ENCODE measurements around the gene DZIP3. TPM values are rescaled to one million over a fixed set of nuclear protein-coding genes. Genes with fewer than 3 reads are reported as not detected.
A peak's percentile ranks its signal among the peaks of the same experiment; 100 is the strongest.

DZIP3 gene
- total RNA-seq, result 16.6 TPM
- polyA plus RNA-seq (ENCODE audit: insufficient read depth in 1 of 8, insufficient read length in 8 of 8, low replicate concordance in 1 of 8), result 10 to 100 TPM; 12.6 to 21.8 (median 17.5) TPM
- long read RNA-seq, donor 1, result 0 reads
- long read RNA-seq, donor 2, result 0 reads
- long read RNA-seq, donor 3, partial matches to known transcripts, result 0 of 1 reads
- long read RNA-seq, donor 3, other reads (novel, unspliced or antisense), result 0 of 1 reads
- long read RNA-seq, donor 4, result 0 reads
- long read RNA-seq, donor 5, result 0 reads
- long read RNA-seq, donor 6, result 0 reads
- long read RNA-seq, donor 7, result 0 reads
- long read RNA-seq, donor 8, result 0 reads
- long read RNA-seq, donor 9, result 0 reads
- long read RNA-seq, donor 10, full-length matches to known transcripts, result 1 of 1 reads
- long read RNA-seq, donor 10, partial matches to known transcripts, result 0 of 1 reads
- long read RNA-seq, donor 10, other reads (novel, unspliced or antisense), result 0 of 1 reads
- long read RNA-seq, donor 11, partial matches to known transcripts, result 6 of 6 reads
- long read RNA-seq, donor 11, other reads (novel, unspliced or antisense), result 0 of 6 reads

- under 1% methylated on average over 43 of the region's 59 CpGs for WGBS (ENCODE audit: insufficient coverage)
- H3K27me3 ChIP-seq (ENCODE audit: control insufficient read depth, insufficient read depth, low read length), result no peaks in the 10 kb centered on the region
- peak within 1 kb of the TSS; percentile 99 for H3K27ac ChIP-seq (ENCODE audit: low read length)
- H3K36me3 ChIP-seq (ENCODE audit: control insufficient read depth, insufficient read depth, low read length), result no peaks in the 10 kb centered on the region
- peaks cover 6% of the 10 kb centered on the region for H3K4me1 ChIP-seq (ENCODE audit: control insufficient read depth, insufficient read depth, low read length)
- H3K9me3 ChIP-seq (replicated peaks; ENCODE audit: control insufficient read depth, low read depth, low read length), result no peaks in the 10 kb centered on the region
- peak within 1 kb of the TSS; percentile 88 for H3K4me3 ChIP-seq (ENCODE audit: low read length)
- peak; percentile 98 for DNase-seq
These were observed at the start of gene DZIP3, which contains the start of gene CIP2A for GRCh38 chr3:108589081-108589997. Gene DZIP3 (plus strand): TSS chr3:108589722. CDS start chr3:108605407, 15,685 bp downstream. Gene CIP2A (minus strand): TSS chr3:108589438. CDS start chr3:108589375, 63 bp downstream.

DNA sequence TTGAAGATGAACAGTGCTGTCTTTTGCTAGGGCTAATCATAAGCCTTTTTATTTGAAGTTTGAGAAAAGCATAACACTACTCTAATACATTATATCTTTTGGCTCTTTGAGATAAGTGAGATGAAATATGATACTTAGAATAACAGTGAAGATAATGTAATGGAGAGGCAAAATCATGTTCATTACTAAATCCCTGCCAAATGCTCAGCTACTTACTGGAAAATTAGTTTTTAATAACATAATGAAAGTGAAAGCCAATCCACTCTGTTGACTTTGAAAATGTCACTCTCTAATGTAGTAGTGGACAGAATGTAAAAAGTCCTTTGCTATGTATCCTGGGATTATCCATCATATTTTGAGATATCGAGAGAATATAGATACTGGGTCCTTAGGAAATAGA lies 43.3 kb upstream of the DZIP3 start:
- no peak for DNase-seq
- Histone ChIP-seq H3K27me3 (ENCODE audit: control insufficient read depth, insufficient read depth, low read length) (no peaks in the 10 kb centered on the region), H3K36me3 (ENCODE audit: control insufficient read depth, insufficient read depth, low read length) (peaks cover 6% of the 10 kb centered on the region), H3K4me3 (ENCODE audit: low read length) (no peak overlapping the region), H3K4me1 (ENCODE audit: control insufficient read depth, insufficient read depth, low read length) (no peaks in the 10 kb centered on the region), H3K9me3 (replicated peaks; ENCODE audit: control insufficient read depth, low read depth, low read length) (no peaks in the 10 kb centered on the region), H3K27ac (ENCODE audit: low read length) (no peak overlapping the region)
- 100% methylated on average over 1 of the region's 1 CpG for WGBS (ENCODE audit: insufficient coverage)

DNA sequence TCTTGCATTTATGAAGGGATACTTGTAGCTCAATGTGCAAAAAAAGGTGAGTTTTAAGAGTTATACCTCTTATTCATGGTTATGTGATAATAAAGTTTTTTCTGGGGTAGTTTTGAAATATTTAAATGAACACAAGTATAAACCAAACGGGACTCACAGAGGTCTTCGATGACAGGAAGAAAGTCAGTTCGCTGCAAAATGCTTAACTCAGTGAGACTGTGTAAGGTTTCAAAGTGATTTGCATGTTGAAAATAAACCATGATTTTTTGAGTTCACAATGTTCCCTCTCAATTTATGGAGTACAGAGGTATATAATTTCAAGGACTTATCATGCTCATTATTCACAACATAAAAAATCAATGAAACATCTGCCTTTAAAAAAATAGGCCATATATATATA lies 42.8 kb upstream of the DZIP3 start:
- H3K27ac ChIP-seq (ENCODE audit: low read length), result no peak overlapping the region

GRCh38 chr3:108548304-108548703 lies 41.2 kb upstream of the DZIP3 start:
- H3K36me3 ChIP-seq (ENCODE audit: control insufficient read depth, insufficient read depth, low read length), result peaks cover 6% of the 10 kb centered on the region
- no CpG with 5 or more reads among the region's 1 CpG for WGBS (ENCODE audit: insufficient coverage)
- no peak overlapping the region for H3K27ac ChIP-seq (ENCODE audit: low read length)
- no peaks in the 10 kb centered on the region for H3K9me3 ChIP-seq (replicated peaks; ENCODE audit: control insufficient read depth, low read depth, low read length)
- no peaks in the 10 kb centered on the region for H3K27me3 ChIP-seq (ENCODE audit: control insufficient read depth, insufficient read depth, low read length)
- H3K4me3 ChIP-seq (ENCODE audit: low read length), result no peak overlapping the region
- H3K4me1 ChIP-seq (ENCODE audit: control insufficient read depth, insufficient read depth, low read length), result no peaks in the 10 kb centered on the region
- DNase-seq, result no peak

More for the DNA sequence above, 42.8 kb upstream of the DZIP3 start:
- Histone ChIP-seq H3K4me3 (ENCODE audit: low read length) (no peak overlapping the region), H3K36me3 (ENCODE audit: control insufficient read depth, insufficient read depth, low read length) (peaks cover 6% of the 10 kb centered on the region), H3K9me3 (replicated peaks; ENCODE audit: control insufficient read depth, low read depth, low read length) (no peaks in the 10 kb centered on the region), H3K27me3 (ENCODE audit: control insufficient read depth, insufficient read depth, low read length) (no peaks in the 10 kb centered on the region), H3K4me1 (ENCODE audit: control insufficient read depth, insufficient read depth, low read length) (no peaks in the 10 kb centered on the region)
- no CpG with 5 or more reads among the region's 3 CpGs for WGBS (ENCODE audit: insufficient coverage)
- DNase-seq, result no peak

DNA sequence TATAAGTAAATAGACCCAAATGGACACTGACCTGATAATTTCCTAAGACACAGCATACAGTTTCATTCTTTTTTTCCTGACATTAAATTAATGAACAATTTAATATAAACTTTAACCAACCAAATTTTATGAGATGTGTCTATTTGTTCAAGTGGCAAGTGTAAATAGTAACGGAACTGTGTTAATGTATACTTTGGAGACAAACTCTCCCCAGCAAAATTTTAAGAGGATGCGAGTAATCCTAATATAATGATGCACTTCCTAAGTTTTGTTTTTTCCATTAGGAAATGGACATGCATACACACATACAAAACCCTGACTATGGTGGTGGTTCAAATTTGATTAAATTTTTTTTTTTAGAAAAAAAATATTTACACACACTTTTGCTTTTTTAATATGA lies 40.6 kb upstream of the DZIP3 start:
- DNase-seq, result no peak
- H3K4me1 ChIP-seq (ENCODE audit: control insufficient read depth, insufficient read depth, low read length), result no peaks in the 10 kb centered on the region
- no peak overlapping the region for H3K27ac ChIP-seq (ENCODE audit: low read length)
- H3K9me3 ChIP-seq (replicated peaks; ENCODE audit: control insufficient read depth, low read depth, low read length), result no peaks in the 10 kb centered on the region
- H3K36me3 ChIP-seq (ENCODE audit: control insufficient read depth, insufficient read depth, low read length), result peaks cover 2% of the 10 kb centered on the region
- WGBS (ENCODE audit: insufficient coverage), result no CpG with 5 or more reads among the region's 2 CpGs
- H3K4me3 ChIP-seq (ENCODE audit: low read length), result no peak overlapping the region
- H3K27me3 ChIP-seq (ENCODE audit: control insufficient read depth, insufficient read depth, low read length), result no peaks in the 10 kb centered on the region

GRCh38 chr3:108552267-108553159 lies 37.0 kb upstream of the DZIP3 start:
- peak; percentile 69 for DNase-seq
- no CpG with 5 or more reads among the region's 4 CpGs for WGBS (ENCODE audit: insufficient coverage)
- no peak overlapping the region for H3K27ac ChIP-seq (ENCODE audit: low read length)
- no peaks in the 10 kb centered on the region for H3K9me3 ChIP-seq (replicated peaks; ENCODE audit: control insufficient read depth, low read depth, low read length)
- H3K27me3 ChIP-seq (ENCODE audit: control insufficient read depth, insufficient read depth, low read length), result no peaks in the 10 kb centered on the region
- H3K36me3 ChIP-seq (ENCODE audit: control insufficient read depth, insufficient read depth, low read length), result peaks cover 2% of the 10 kb centered on the region
- no peaks in the 10 kb centered on the region for H3K4me1 ChIP-seq (ENCODE audit: control insufficient read depth, insufficient read depth, low read length)
- H3K4me3 ChIP-seq (ENCODE audit: low read length), result no peak overlapping the region

- Histone ChIP-seq H3K27ac (ENCODE audit: low read length) (no peak overlapping the region), H3K27me3 (ENCODE audit: control insufficient read depth, insufficient read depth, low read length) (no peaks in the 10 kb centered on the region), H3K4me3 (ENCODE audit: low read length) (no peak overlapping the region), H3K9me3 (replicated peaks; ENCODE audit: control insufficient read depth, low read depth, low read length) (no peaks in the 10 kb centered on the region), H3K4me1 (ENCODE audit: control insufficient read depth, insufficient read depth, low read length) (no peaks in the 10 kb centered on the region), H3K36me3 (ENCODE audit: control insufficient read depth, insufficient read depth, low read length) (peaks cover 6% of the 10 kb centered on the region)
- no peak for DNase-seq
These were observed 35.3 kb upstream of the DZIP3 start for GRCh38 chr3:108554229-108554628.

DNA sequence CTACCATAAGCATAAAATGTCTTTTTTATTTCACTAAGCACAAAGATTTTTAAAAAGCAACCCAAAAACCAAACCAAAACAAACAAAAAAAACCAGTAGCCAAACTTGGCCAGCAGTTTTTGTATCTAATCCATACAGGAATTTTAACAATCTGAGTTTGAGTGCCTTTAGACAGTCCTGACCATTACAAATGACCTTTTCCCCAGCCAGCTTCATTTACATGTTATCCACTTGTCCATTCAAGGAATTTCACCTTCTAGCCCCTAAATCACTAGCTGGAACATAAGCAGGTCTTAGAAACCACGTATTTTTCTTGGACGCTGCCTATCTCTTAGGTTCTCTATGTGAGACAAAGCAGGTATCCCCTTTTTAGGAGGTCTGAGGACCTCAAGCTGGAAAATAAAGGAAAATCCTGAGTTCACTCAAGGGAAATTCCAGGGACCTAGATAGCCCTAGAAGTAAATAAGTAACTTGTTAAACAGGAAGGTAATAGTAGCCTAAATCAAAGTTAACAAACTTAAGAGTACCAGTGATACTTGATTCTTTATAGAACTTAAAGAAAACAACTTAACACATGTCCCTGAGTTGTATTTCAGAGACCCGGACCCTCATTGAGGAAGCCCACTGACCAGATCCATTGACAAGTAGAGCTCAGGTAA lies 34.5 kb upstream of the DZIP3 start:
- Histone ChIP-seq H3K4me3 (ENCODE audit: low read length) (no peak overlapping the region), H3K4me1 (ENCODE audit: control insufficient read depth, insufficient read depth, low read length) (no peaks in the 10 kb centered on the region), H3K36me3 (ENCODE audit: control insufficient read depth, insufficient read depth, low read length) (peaks cover 6% of the 10 kb centered on the region), H3K27ac (ENCODE audit: low read length) (no peak overlapping the region), H3K27me3 (ENCODE audit: control insufficient read depth, insufficient read depth, low read length) (no peaks in the 10 kb centered on the region), H3K9me3 (replicated peaks; ENCODE audit: control insufficient read depth, low read depth, low read length) (no peaks in the 10 kb centered on the region)
- WGBS (ENCODE audit: insufficient coverage), result 64% methylated on average over 2 of the region's 3 CpGs
- no peak for DNase-seq

DNA sequence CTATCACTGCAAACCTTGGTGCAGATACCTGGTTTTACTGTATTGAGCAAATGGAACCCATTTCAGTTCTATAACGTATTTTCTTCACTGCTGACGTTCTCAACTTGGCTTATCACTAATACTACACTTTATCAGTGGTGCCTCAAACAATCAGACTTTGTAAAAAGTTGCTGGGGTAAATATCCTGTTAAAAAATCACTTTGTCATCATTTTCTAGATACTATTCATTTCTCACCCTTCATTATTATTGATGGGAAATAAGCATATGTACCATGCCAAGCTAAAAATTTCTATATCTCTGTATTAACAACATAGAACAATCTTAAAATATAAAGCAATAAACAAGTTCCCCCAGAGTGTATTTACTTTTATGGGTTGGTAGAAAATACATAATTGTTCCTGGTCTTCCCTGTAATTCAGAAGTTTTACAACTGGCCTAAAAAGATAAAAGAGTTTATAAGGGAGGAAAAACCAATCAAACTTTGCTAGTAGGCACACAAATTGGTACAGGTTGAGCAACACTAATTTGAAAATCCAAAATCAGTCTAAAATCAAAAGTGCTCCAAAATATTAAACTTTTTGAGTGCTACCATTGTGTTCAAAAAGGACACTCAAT lies 33.4 kb upstream of the DZIP3 start:
- no peak overlapping the region for H3K4me3 ChIP-seq (ENCODE audit: low read length)
- H3K27me3 ChIP-seq (ENCODE audit: control insufficient read depth, insufficient read depth, low read length), result no peaks in the 10 kb centered on the region
- DNase-seq, result no peak
- H3K27ac ChIP-seq (ENCODE audit: low read length), result no peak overlapping the region
- H3K36me3 ChIP-seq (ENCODE audit: control insufficient read depth, insufficient read depth, low read length), result peaks cover 6% of the 10 kb centered on the region
- H3K9me3 ChIP-seq (replicated peaks; ENCODE audit: control insufficient read depth, low read depth, low read length), result no peaks in the 10 kb centered on the region
- H3K4me1 ChIP-seq (ENCODE audit: control insufficient read depth, insufficient read depth, low read length), result no peaks in the 10 kb centered on the region
- no CpG with 5 or more reads among the region's 2 CpGs for WGBS (ENCODE audit: insufficient coverage)
